ENCODE results near the gene DLD. TPM values are rescaled to one million over a fixed set of nuclear protein-coding genes. Genes with fewer than 3 reads are reported as not detected.
A peak's percentile ranks its signal among the peaks of the same experiment; 100 is the strongest.

DLD gene
- total and polyA plus RNA-seq, 4 donors = 49.4 to 121 (median 67.1) TPM

GRCh38 chr7:107874605-107875446 lies 16.2 kb upstream of the DLD start:
- TF ChIP-seq RAD21 (IDR thresholded peaks at IDR 0.05) (peak; percentile 93 to 95), TAF1 (conservative IDR thresholded peaks at IDR 0.05) (no peak), ZBTB33 (IDR thresholded peaks at IDR 0.05) (no peak), SP1 (IDR thresholded peaks at IDR 0.05) (no peak), HNF4A (conservative IDR thresholded peaks at IDR 0.05) (peak in 1 of 2 donors; percentile 7), NR2F2 (IDR thresholded peaks at IDR 0.05) (no peak), MAX (IDR thresholded peaks at IDR 0.05) (no peak), CTCF (IDR thresholded peaks at IDR 0.05; ENCODE audit: low read depth, low read length, missing input control) (peak; percentile 78), EGR1 (IDR thresholded peaks at IDR 0.05; ENCODE audit: low read depth in 2 of 2) (no peak)
- Histone ChIP-seq H3K9me3 (ENCODE audit: control insufficient read depth in 4 of 4, low read length in 3 of 4) (no peaks in the 10 kb centered on the region), H3K36me3 (ENCODE audit: control insufficient read depth in 4 of 4, insufficient read depth in 3 of 4, low read depth in 1 of 4, low read length in 3 of 4) (no peaks in the 10 kb centered on the region), H3K4me1 (ENCODE audit: control insufficient read depth in 4 of 4, insufficient read depth in 4 of 4, low read length in 3 of 4) (peaks cover 0 to 3% (median 0%) of the 10 kb centered on the region in 4 donors), H3K27me3 (ENCODE audit: control insufficient read depth in 4 of 4, insufficient read depth in 4 of 4, low read length in 3 of 4) (no peaks in the 10 kb centered on the region), H3K27ac (ENCODE audit: low read depth in 1 of 2, low read length in 2 of 2) (no peak overlapping the region), H3K4me3 (ENCODE audit: low read depth in 1 of 3, low read length in 3 of 3) (no peak overlapping the region), H3K9ac (ENCODE audit: low read depth in 1 of 2, low read length in 2 of 2) (no peak overlapping the region)
- WGBS = 22% methylated on average over 6 of the region's 6 CpGs
- DNase-seq (ENCODE audit: low spot score) = peak; percentile 51

- Histone ChIP-seq H3K36me3 (ENCODE audit: control insufficient read depth in 4 of 4, insufficient read depth in 3 of 4, low read depth in 1 of 4, low read length in 3 of 4) (no peaks in the 10 kb centered on the region), H3K9ac (ENCODE audit: low read depth in 1 of 2, low read length in 2 of 2) (no peak overlapping the region), H3K4me3 (ENCODE audit: low read depth in 1 of 3, low read length in 3 of 3) (no peak overlapping the region), H3K27me3 (ENCODE audit: control insufficient read depth in 4 of 4, insufficient read depth in 4 of 4, low read length in 3 of 4) (no peaks in the 10 kb centered on the region), H3K4me1 (ENCODE audit: control insufficient read depth in 4 of 4, insufficient read depth in 4 of 4, low read length in 3 of 4) (peaks cover 0 to 3% (median 0%) of the 10 kb centered on the region in 4 donors), H3K27ac (ENCODE audit: low read depth in 1 of 2, low read length in 2 of 2) (no peak overlapping the region), H3K9me3 (ENCODE audit: control insufficient read depth in 4 of 4, low read length in 3 of 4) (no peaks in the 10 kb centered on the region)
- TF ChIP-seq GABPA (IDR thresholded peaks at IDR 0.05 in 1 of 2, conservative IDR thresholded peaks at IDR 0.05 in 1 of 2) (no peak), JUND (IDR thresholded peaks at IDR 0.05) (no peak), REST (IDR thresholded peaks at IDR 0.05) (no peak), TAF1 (conservative IDR thresholded peaks at IDR 0.05) (no peak), MAX (IDR thresholded peaks at IDR 0.05) (no peak), HNF4G (IDR thresholded peaks at IDR 0.05) (no peak)
- WGBS = 80% methylated on average over 2 of the region's 2 CpGs
- DNase-seq (ENCODE audit: low spot score) = no peak
These were observed 14.1 kb upstream of the DLD start for GRCh38 chr7:107876916-107877315.

Measured in liver (tissue), 9 donors.